GM12892 (cell line): ENCODE measurements around the gene KIAA1549.

ENCODE experiments used
- POLR2A ChIP-seq: IDR thresholded peaks from 2 replicates; pipeline ENCODE4 v1.6.1; 2011; ENCODE audit warnings: low read depth, low read length, control low read depth
- POLR2AphosphoS5 ChIP-seq: IDR thresholded peaks from 2 replicates; pipeline ENCODE4 v1.6.1; 2011; ENCODE audit warnings: low read depth, low read length, control low read depth

- TF ChIP-seq POLR2A (no peak), POLR2AphosphoS5 (no peak)
These were observed 171.8 kb downstream of the KIAA1549 start for GRCh38 chr7:138809346-138809745.
